Loucy (cell line): ENCODE measurements around the gene OR52R1.
A peak's percentile ranks its signal among the peaks of the same experiment; 100 is the strongest.

Source experiments
- CTCF ChIP-seq: fragments of 200-600 bp; sonication (generic); conservative IDR thresholded peaks from 2 replicates; pipeline ENCODE4 v1.5.1; 2014; ENCODE audit warnings: mild to moderate bottlenecking, antibody characterized with exemption, low read length
- EZH2phosphoT487 ChIP-seq: fragments of 200-600 bp; IDR thresholded peaks from 2 replicates; pipeline ENCODE4 v1.6.1; 2018; ENCODE audit warnings: antibody characterized with exemption, mild to moderate bottlenecking, moderate library complexity, borderline replicate concordance

GRCh38 chr11:4826425-4826824, 22.2 kb upstream of the OR52R1 start:
- TF ChIP-seq CTCF: peak; percentile 61
- no peak for TF ChIP-seq EZH2phosphoT487
